ENCODE measurements around the gene CDH11.

The CDH11 gene, protein sequence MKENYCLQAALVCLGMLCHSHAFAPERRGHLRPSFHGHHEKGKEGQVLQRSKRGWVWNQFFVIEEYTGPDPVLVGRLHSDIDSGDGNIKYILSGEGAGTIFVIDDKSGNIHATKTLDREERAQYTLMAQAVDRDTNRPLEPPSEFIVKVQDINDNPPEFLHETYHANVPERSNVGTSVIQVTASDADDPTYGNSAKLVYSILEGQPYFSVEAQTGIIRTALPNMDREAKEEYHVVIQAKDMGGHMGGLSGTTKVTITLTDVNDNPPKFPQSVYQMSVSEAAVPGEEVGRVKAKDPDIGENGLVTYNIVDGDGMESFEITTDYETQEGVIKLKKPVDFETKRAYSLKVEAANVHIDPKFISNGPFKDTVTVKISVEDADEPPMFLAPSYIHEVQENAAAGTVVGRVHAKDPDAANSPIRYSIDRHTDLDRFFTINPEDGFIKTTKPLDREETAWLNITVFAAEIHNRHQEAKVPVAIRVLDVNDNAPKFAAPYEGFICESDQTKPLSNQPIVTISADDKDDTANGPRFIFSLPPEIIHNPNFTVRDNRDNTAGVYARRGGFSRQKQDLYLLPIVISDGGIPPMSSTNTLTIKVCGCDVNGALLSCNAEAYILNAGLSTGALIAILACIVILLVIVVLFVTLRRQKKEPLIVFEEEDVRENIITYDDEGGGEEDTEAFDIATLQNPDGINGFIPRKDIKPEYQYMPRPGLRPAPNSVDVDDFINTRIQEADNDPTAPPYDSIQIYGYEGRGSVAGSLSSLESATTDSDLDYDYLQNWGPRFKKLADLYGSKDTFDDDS

DNA sequence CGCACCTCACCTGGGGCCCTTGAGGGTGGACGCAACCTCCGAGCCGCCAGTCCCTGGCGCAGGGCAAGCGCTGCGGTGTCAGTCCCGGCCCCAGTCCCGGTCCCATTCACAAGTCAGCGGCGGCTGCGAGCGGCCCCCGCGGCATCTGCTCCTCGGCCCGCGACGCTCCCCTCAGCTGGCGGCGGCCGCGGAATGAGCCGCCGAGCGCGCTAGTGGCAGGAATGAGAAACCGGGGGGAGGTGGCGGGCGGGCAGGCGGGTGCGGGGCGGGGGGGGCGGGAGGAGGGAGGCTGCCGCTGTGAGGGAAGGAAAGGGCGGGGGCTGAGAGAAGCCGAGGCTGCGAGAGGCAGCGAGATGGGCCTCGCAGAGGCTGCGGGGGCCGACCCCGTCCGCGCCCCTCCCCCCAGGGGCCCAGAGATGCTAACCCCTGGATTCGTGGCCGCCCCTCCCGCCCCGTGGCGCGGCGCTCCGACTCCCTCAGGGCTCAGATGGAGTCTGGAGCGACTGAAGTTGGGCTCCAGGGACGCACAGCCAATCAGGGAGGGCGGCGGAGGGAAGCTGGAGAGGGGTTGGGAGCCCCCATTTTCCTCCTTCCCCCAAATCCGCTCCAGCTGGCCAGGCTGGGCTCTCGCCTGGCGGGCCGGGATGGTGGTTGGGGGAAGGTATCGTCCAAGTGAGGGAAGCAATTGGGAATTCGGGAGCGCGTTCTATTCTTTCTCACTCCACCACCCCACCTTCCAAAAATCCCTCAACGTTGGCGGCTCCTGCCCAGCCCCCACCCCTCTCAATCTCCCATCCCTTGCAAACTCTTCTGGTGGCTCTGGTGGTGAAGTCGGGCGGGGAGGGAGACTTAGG lies at the start of gene CDH11:
TSS of gene CDH11 (minus strand) at position 194 of the 854 bp plus-strand sequence. CDS start 117,194 bp downstream, outside the sequence.
- DNase-seq (ENCODE audit: low read depth in 2 of 2), result no peak

GRCh38 chr16:65154321-65154720 lies 32.5 kb upstream of the CDH11 start:
- no peak for DNase-seq (ENCODE audit: low read depth in 2 of 2)

- DNase-seq (ENCODE audit: low read depth in 2 of 2), result no peak
Observed at GRCh38 chr16:65153365-65154105, 31.7 kb upstream of the CDH11 start.

- DNase-seq (ENCODE audit: low read depth in 2 of 2), result no peak
Observed at GRCh38 chr16:65148804-65149203, 26.9 kb upstream of the CDH11 start.

- no peak for DNase-seq (ENCODE audit: low read depth in 2 of 2)
Observed at GRCh38 chr16:65142276-65142675, 20.4 kb upstream of the CDH11 start.

- DNase-seq (ENCODE audit: low read depth in 2 of 2), result no peak
Observed at GRCh38 chr16:65136681-65137080, 14.8 kb upstream of the CDH11 start.

GRCh38 chr16:65126845-65127624 lies 5.2 kb upstream of the CDH11 start:
- DNase-seq (ENCODE audit: low read depth in 2 of 2), result no peak

GRCh38 chr16:65125871-65126270 lies 4.0 kb upstream of the CDH11 start:
- DNase-seq (ENCODE audit: low read depth in 2 of 2), result no peak

DNA sequence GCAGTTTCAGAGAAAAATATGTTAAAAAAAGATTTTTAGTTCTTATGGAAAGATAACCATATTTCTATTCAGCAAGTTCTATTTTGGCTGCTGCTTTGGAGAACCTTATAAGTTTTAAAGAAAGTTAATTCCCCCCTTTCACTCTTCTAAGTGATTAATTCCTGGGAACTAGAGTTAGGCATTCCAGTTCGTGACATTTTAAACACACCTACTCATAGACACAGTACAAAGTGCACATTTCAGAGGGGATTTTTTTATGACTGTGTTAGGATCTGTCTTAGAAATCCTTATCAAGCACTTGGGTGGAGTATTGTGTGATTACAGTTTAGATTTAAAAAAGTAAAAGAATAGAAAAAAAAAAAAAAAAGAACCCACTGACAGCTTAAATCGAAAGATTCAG lies 3.5 kb upstream of the CDH11 start:
- no peak for DNase-seq (ENCODE audit: low read depth in 2 of 2)

- DNase-seq (ENCODE audit: low read depth in 2 of 2), result no peak
Observed at GRCh38 chr16:65124596-65124995, 2.7 kb upstream of the CDH11 start.

GRCh38 chr16:65124212-65124548 lies 2.3 kb upstream of the CDH11 start:
- DNase-seq (ENCODE audit: low read depth in 2 of 2), result no peak

GRCh38 chr16:65123396-65124211 lies 1.7 kb upstream of the CDH11 start:
- no peak for DNase-seq (ENCODE audit: low read depth in 2 of 2)

DNA sequence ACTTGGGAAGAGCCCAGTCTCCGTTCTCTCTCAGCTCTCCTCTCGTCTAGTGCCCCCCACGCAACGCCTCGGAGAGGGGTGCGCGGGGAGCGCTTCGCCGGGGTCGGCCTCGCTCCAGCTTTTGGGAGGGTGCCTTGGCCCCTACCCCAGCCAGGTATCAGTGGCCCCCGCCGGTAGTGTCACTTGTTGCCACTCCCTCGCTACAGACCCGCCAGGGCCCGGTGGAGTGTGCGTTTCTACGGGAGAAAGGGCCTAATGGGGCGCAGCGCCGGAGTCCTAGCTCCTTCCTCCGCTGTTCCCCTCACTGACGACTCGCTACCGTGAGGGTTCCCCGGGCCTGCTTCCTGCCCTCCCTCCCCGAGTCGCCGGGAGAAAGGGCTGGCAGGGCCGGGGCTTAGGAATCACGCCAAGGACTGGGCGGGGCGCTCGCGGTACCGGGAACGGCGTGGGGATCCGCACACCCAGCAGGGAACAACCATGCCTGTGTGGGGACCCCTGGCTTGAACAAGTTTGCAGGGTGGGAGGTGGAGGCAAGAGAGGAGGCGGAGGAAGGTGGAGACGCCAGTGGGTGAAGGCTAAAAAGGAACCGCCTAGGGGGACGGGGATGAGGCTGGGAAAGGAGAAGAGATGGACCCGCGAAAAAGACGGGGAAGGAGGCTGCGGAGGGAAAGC lies 997 bp upstream of the CDH11 start:
- no peak for DNase-seq (ENCODE audit: low read depth in 2 of 2)

GRCh38 chr16:65120831-65121721 lies 787 bp downstream of the CDH11 start:
- no peak for DNase-seq (ENCODE audit: low read depth in 2 of 2)

- DNase-seq (ENCODE audit: low read depth in 2 of 2), result no peak
Observed at GRCh38 chr16:65120461-65120830, 1.4 kb downstream of the CDH11 start.

DNA sequence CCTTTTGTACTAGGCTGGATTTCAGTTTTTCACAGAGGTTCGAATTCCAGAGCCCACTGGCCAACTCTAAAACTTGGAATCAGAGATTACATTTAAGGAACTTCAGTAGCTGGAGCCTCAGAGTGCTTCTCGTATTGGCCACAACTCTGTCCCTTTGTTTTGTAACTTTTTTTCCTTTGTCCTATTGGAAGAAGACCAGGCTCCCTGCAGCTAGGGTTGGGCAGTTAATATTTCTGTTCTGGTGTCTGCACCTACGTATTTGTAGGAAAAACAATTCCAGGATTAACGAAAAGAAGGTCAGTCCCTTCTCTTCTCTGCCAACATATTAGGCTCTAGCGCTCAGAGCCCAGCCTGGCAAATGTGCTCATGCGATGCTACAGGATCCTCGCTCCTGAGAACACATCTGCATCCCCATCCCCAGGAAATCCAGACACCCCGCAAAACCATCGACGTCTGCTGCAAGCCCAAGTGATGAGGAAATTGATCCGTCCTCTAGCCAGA lies 1.9 kb downstream of the CDH11 start:
- no peak for DNase-seq (ENCODE audit: low read depth in 2 of 2)

DNA sequence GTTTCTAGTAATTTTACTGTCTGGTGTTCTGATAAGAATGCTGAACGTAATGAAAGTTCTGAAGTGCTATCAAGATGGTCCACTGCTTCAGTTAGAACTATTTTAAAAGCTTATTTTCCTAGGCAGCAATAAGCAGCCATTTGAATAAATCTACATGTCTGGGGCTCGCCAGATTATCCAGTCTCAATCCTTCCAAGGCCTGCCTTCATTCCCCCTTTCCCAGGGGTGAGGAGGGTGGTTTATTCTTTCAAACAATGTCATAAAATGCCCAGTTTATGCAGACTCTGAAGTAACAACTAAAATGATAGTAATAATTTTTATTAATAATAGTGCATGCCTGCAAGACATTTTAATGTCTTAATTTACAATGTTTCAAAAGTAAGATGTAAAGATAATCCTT lies 2.4 kb downstream of the CDH11 start:
- DNase-seq (ENCODE audit: low read depth in 2 of 2), result no peak

GRCh38 chr16:65118871-65119270 lies 3.0 kb downstream of the CDH11 start:
- DNase-seq (ENCODE audit: low read depth in 2 of 2), result no peak

All from stimulated activated CD8-positive, alpha-beta memory T cell treated with anti-CD3 and anti-CD28 coated beads, Interleukin-2, amount 100 ng/mL, for 1 hour (primary cell).